ENCODE results near the gene KDM5C. TPM values are rescaled to one million over a fixed set of nuclear protein-coding genes. Genes with fewer than 3 reads are reported as not detected.

The KDM5C gene
- total RNA-seq, result 123 TPM

DNA sequence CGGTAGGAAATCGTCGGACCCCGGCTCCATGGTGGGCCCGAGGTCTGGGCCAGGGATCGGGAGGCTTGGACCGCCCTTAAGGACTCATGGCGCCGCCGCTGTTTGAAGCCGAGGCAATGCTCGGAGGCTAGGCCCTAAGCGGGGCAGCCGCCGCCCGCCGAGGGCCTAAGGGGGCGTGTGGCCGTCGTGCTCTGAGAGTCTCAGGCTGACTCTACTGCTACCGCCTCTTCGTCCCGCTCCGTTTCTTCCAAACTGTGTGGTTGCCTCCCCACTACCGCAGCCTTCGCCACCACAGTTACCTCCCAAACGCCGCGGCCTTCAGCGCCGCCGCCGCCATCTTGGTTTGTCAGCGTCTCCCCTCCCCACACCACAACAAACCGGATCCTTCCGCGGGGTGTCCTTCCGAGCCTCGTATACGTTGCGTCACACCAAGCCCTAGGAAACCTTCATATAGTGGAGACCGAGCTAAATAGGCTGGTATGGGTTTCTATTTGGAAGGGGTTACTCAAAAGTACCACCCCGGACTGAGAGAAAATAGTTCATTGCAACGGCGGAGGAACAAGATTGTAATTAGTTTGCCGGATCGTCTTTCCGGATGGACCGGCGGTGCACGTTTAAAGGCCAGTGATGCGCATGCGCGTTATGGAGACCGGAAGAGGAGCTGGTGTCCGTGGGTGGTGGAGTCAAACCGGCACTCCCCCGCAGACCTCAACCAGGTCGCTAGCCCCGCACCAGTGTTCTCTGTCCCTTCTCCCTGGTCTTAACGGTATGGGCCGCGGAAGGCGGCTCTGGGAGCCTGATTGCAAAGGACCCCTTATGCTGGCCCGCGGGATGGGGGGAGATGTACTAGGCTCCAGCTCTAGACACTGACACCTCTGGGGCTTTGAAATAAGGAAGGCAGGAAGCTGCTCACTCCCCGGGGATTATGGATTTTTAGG lies at the start of gene KDM5C:
TSS of gene KDM5C (minus strand) at position 348 of the 938 bp plus-strand sequence. CDS start at position 30, 318 bp downstream.
- TF ChIP-seq POLR2A (IDR thresholded peaks at IDR 0.05), result no peak
- peak in 1 of 3 experiments; percentile 25 for TF ChIP-seq CTCF (IDR thresholded peaks at IDR 0.05)
- TF ChIP-seq POLR2AphosphoS5 (IDR thresholded peaks at IDR 0.05; ENCODE audit: insufficient read depth in 1 of 2, low read depth in 1 of 2), result peak; percentile 90 to 92
- peak in 1 of 2 donors; percentile 91 for DNase-seq (ENCODE audit: extremely low spot score in 2 of 2)
- Histone ChIP-seq H3K4me3 (peak within 1 kb of the TSS; percentile 68 to 94), H3K27ac (peak within 1 kb of the TSS; percentile 84), H3K4me1 (peaks cover 37% of the 10 kb centered on the region), H3K36me3 (peaks cover 0 to 3% of the 10 kb centered on the region in 2 donors), H3K27me3 (no peaks in the 10 kb centered on the region), H3K9me3 (no peaks in the 10 kb centered on the region)
- intact Hi-C loops (cut with DNase I), result no loop called here

DNA sequence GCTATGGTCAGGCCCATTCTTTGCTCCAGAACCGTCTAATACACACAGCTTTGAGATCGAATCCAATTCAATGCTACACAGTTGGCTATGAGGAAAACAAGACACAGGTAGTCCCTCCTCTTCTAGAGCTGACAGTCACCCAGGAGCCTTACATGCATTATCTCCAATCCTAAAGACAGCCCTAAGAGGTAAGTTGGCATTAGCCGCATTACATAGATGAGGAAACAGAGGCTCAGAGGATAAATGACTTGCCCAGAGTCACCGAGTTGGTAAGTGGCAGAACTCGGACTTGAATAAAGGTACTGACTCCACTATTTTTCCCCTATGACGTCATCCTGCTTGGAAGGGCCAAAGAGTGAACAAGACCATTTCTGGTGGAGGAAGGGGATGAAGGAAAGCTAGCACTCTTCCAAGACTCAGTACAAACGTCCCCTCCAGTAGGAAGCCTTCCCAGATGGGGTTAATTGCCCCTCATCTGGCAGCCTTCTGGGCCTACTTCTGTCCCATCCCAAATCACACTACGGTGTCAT lies 47.9 kb upstream of the KDM5C start:
- H3K4me3 ChIP-seq, result no peak overlapping the region
- H3K27me3 ChIP-seq, result no peaks in the 10 kb centered on the region
- H3K27ac ChIP-seq, result no peak overlapping the region
- no peak for DNase-seq (ENCODE audit: extremely low spot score in 2 of 2)
- no peak for TF ChIP-seq POLR2AphosphoS5 (IDR thresholded peaks at IDR 0.05; ENCODE audit: insufficient read depth in 1 of 2, low read depth in 1 of 2)
- no peak for TF ChIP-seq POLR2A (IDR thresholded peaks at IDR 0.05)
- TF ChIP-seq CTCF (IDR thresholded peaks at IDR 0.05), result no peak
- intact Hi-C loops (cut with DNase I), result no loop called here
- no peaks in the 10 kb centered on the region for H3K9me3 ChIP-seq
- H3K36me3 ChIP-seq, result no peaks in the 10 kb centered on the region
- H3K4me1 ChIP-seq, result no peaks in the 10 kb centered on the region

DNA sequence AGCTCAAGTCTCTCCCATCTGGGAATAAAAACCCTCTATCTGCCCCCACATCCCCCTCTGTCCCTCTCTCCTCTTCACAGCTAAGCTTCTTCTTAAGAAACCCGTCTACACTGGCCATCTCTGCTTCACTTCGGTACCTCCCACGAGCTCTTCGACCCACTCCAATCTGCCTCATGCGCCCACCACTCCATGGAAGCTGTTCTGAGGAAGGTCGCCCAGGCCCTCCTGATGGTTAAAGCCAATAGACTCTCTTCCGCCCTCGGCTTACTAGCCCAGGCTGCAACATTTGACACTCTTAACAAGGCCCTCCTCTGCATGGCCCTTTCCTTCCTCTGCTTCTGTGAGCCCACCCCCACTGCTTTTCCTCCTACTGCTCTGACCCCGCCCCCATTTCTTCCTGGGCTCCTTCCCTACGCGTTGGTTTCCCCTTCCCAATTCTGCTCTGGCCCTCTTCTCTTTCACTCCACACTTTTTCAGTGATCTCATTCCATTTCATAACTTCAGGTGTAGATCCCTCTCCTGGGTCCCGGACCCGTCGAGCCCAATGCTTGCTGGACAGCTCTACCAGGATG lies 44.6 kb upstream of the KDM5C start:
- peaks cover 11% of the 10 kb centered on the region for H3K4me1 ChIP-seq
- intact Hi-C loops (cut with DNase I), result no loop called here
- H3K9me3 ChIP-seq, result no peaks in the 10 kb centered on the region
- TF ChIP-seq POLR2AphosphoS5 (IDR thresholded peaks at IDR 0.05; ENCODE audit: insufficient read depth in 1 of 2, low read depth in 1 of 2) (no peak), POLR2A (IDR thresholded peaks at IDR 0.05) (no peak), CTCF (IDR thresholded peaks at IDR 0.05) (no peak)
- H3K36me3 ChIP-seq, result no peaks in the 10 kb centered on the region
- no peak for DNase-seq (ENCODE audit: extremely low spot score in 2 of 2)
- no peak overlapping the region for H3K27ac ChIP-seq
- H3K27me3 ChIP-seq, result no peaks in the 10 kb centered on the region
- H3K4me3 ChIP-seq, result no peak overlapping the region

- Histone ChIP-seq H3K36me3 (no peaks in the 10 kb centered on the region), H3K4me1 (peaks cover 11% of the 10 kb centered on the region), H3K27me3 (no peaks in the 10 kb centered on the region), H3K27ac (no peak overlapping the region), H3K4me3 (no peak overlapping the region), H3K9me3 (no peaks in the 10 kb centered on the region)
- TF ChIP-seq POLR2AphosphoS5 (IDR thresholded peaks at IDR 0.05; ENCODE audit: insufficient read depth in 1 of 2, low read depth in 1 of 2) (no peak), CTCF (IDR thresholded peaks at IDR 0.05) (no peak), POLR2A (IDR thresholded peaks at IDR 0.05) (no peak)
- intact Hi-C loops (cut with DNase I), result no loop called here
- DNase-seq (ENCODE audit: extremely low spot score in 2 of 2), result no peak
Measured at GRCh38 chrX:53268173-53268572, 43.2 kb upstream of the KDM5C start.
